Stimulated activated CD8-positive, alpha-beta memory T cell treated with anti-CD3 and anti-CD28 coated beads, Interleukin-15, amount 100 ng/mL, for 48 hours (primary cell): ENCODE results near the gene PRSS1.
"Not testable (repeated sequence)": the region's sequence is repeated elsewhere in the genome, so short reads cannot be mapped to it uniquely, and the experiment has no call there.

ENCODE experiments used
- DNase-seq, 2 donors: peaks; one replicate each; pipeline ENCODE4 v3.0.0-alpha.2; 2020; ENCODE audit warnings: low read depth in 2 of 2

Gene PRSS1

GRCh38 chr7:142746264-142746663, 3.0 kb upstream of the PRSS1 start:
- no peak for DNase-seq

- DNase-seq: not testable (repeated sequence)
Measured at GRCh38 chr7:142748410-142748809, 862 bp upstream of the PRSS1 start.

- no peak for DNase-seq
Measured at GRCh38 chr7:142750321-142750938, 1.2 kb downstream of the PRSS1 start.

GRCh38 chr7:142751526-142752175, 2.4 kb downstream of the PRSS1 start:
- not testable (repeated sequence) for DNase-seq

GRCh38 chr7:142752376-142753225, 3.3 kb downstream of the PRSS1 start:
- DNase-seq: no peak

GRCh38 chr7:142753366-142753765, 4.1 kb downstream of the PRSS1 start:
- DNase-seq: no peak

- DNase-seq: not testable (repeated sequence)
Measured at GRCh38 chr7:142753925-142754491, 4.7 kb downstream of the PRSS1 start.

- no peak for DNase-seq
Measured at GRCh38 chr7:142754681-142755575, 5.7 kb downstream of the PRSS1 start.

GRCh38 chr7:142758312-142758711, 9.0 kb downstream of the PRSS1 start:
- not testable (repeated sequence) for DNase-seq

- DNase-seq: no peak
Measured at GRCh38 chr7:142759433-142759832, 10.2 kb downstream of the PRSS1 start.

- no peak for DNase-seq
Measured at GRCh38 chr7:142760071-142760642, 10.9 kb downstream of the PRSS1 start.

GRCh38 chr7:142761606-142762005, 12.3 kb downstream of the PRSS1 start:
- DNase-seq: not testable (repeated sequence)

GRCh38 chr7:142762104-142762503, 12.8 kb downstream of the PRSS1 start:
- no peak for DNase-seq

- DNase-seq: no peak
Measured at GRCh38 chr7:142767451-142767850, 18.2 kb downstream of the PRSS1 start.

- no peak for DNase-seq
Measured at GRCh38 chr7:142767861-142768260, 18.6 kb downstream of the PRSS1 start.

- DNase-seq: not testable (repeated sequence)
Measured at GRCh38 chr7:142768885-142769284, 19.6 kb downstream of the PRSS1 start.

- DNase-seq: no peak
Measured at GRCh38 chr7:142770661-142771352, 21.5 kb downstream of the PRSS1 start, which contains the start of gene PRSS2. PRSS2 (plus strand) TSS chr7:142770970; CDS start chr7:142770983, 13 bp downstream.

GRCh38 chr7:142771353-142771723, 22.1 kb downstream of the PRSS1 start:
- DNase-seq: no peak

- no peak for DNase-seq
Measured at GRCh38 chr7:142772051-142772450, 22.8 kb downstream of the PRSS1 start.

- no peak for DNase-seq
Measured at GRCh38 chr7:142772673-142773072, 23.4 kb downstream of the PRSS1 start.
